Measurements from ENCODE around the gene MAPK1IP1L. TPM values are rescaled to one million over a fixed set of nuclear protein-coding genes. Genes with fewer than 3 reads are reported as not detected.
"Not testable (repeated sequence)": the region's sequence is repeated elsewhere in the genome, so short reads cannot be mapped to it uniquely, and the experiment has no call there.

MAPK1IP1L gene
- polyA plus RNA-seq, 1 of the 3 experiments (the other 2 are of a cell fraction) = 129 TPM

- DNase-seq = no peak
- H3K4me3 ChIP-seq (ENCODE audit: low read depth in 2 of 2, low read length in 1 of 2) = no peak overlapping the region
- no peaks in the 10 kb centered on the region for H3K9me3 ChIP-seq
- H3K79me2 ChIP-seq (ENCODE audit: insufficient read depth) = no peaks in the 10 kb centered on the region; the same call in 1 of the 2 replicates
- no peaks in the 10 kb centered on the region for H3K9me2 ChIP-seq
- ChIA-PET POLR2A (no interaction called here), CTCF (interaction anchor here (0.8 to 1.7 kb wide), 3 partner anchors 12 to 86 kb away, joined by 3 to 5 read pairs (median 3); no protein-coding TSS in a partner anchor)
- H4K20me1 ChIP-seq (ENCODE audit: insufficient read depth) = no peaks in the 10 kb centered on the region
- no peaks in the 10 kb centered on the region for H3K36me3 ChIP-seq (replicated peaks in 1 of 2; ENCODE audit: control insufficient read depth in 1 of 2, insufficient read depth in 2 of 2, low read length in 1 of 2)
- H3K9ac ChIP-seq = no peak overlapping the region
- H3K27me3 ChIP-seq (ENCODE audit: insufficient read depth) = no peaks in the 10 kb centered on the region
- no peak for TF ChIP-seq SMC3 (IDR thresholded peaks at IDR 0.05; ENCODE audit: low read depth, low read length)
- TF ChIP-seq FOSL2 (IDR thresholded peaks at IDR 0.05; ENCODE audit: borderline replicate concordance, low read depth) = no peak
- TF ChIP-seq RCOR1 (IDR thresholded peaks at IDR 0.05; ENCODE audit: low read length) = no peak
- no peak for TF ChIP-seq GABPA (IDR thresholded peaks at IDR 0.05; ENCODE audit: low read depth)
- 0 out of 2 replicates have a peak, but pooled peaks have one; percentile 35 for TF ChIP-seq MAX (IDR thresholded peaks at IDR 0.05; ENCODE audit: low read depth)
- no peak for TF ChIP-seq FOXM1 (IDR thresholded peaks at IDR 0.05; ENCODE audit: low read depth)
- H3K27ac ChIP-seq (ENCODE audit: low read depth in 2 of 2, low read length in 1 of 2) = no peak overlapping the region
- peaks cover 21% of the 10 kb centered on the region for H3F3A ChIP-seq (replicated peaks; ENCODE audit: insufficient read depth)
- 79% methylated on average over 3 of the region's 3 CpGs for WGBS (ENCODE audit: low lambda C conversion rate)
- no peak overlapping the region for H3K4me2 ChIP-seq
- no peak overlapping the region for H2AFZ ChIP-seq (ENCODE audit: low read depth)
- H3K4me1 ChIP-seq (ENCODE audit: control insufficient read depth in 1 of 2, insufficient read depth in 2 of 2, low read depth in 1 of 2, low read length in 1 of 2) = peaks cover 8 to 22% of the 10 kb centered on the region in 2 experiments; a peak in 3 of 4 replicates
Observed at GRCh38 chr14:55075628-55076175, 24.3 kb downstream of the MAPK1IP1L start.

- POLR2A ChIA-PET = interaction anchor here (0.6 to 1.6 kb wide), 2 partner anchors 15 to 386 kb away, joined by 3 to 4 read pairs; no protein-coding TSS in a partner anchor
- CTCF ChIA-PET = interaction anchor here (1.0 to 1.7 kb wide), 5 partner anchors 10 to 84 kb away, joined by 3 to 7 read pairs (median 5); partner anchors contain the start of gene MAPK1IP1L
- TF ChIP-seq NRF1 (IDR thresholded peaks at IDR 0.05; ENCODE audit: low read depth, low read length) (no peak), MXI1 (IDR thresholded peaks at IDR 0.05; ENCODE audit: low read depth, low read length) (no peak), GATA2 (CRISPR knock-in tag; IDR thresholded peaks at IDR 0.05) (no peak), CHD2 (IDR thresholded peaks at IDR 0.05; ENCODE audit: low read length, partially characterized antibody) (no peak), USF1 (IDR thresholded peaks at IDR 0.05; ENCODE audit: borderline replicate concordance, low read depth) (no peak), TEAD4 (IDR thresholded peaks at IDR 0.05; ENCODE audit: borderline replicate concordance, insufficient read depth) (no peak), TAF1 (IDR thresholded peaks at IDR 0.05; ENCODE audit: borderline replicate concordance, low read depth, low read length) (no peak), EZH2phosphoT487 (IDR thresholded peaks at IDR 0.05; ENCODE audit: borderline replicate concordance, low read depth) (no peak)
- H3K9me2 ChIP-seq = no peaks in the 10 kb centered on the region
- H3K4me3 ChIP-seq (ENCODE audit: low read depth in 2 of 2, low read length in 1 of 2) = no peak overlapping the region
- no peak overlapping the region for H3K4me2 ChIP-seq
- no peaks in the 10 kb centered on the region for H4K20me1 ChIP-seq (ENCODE audit: insufficient read depth)
- no peaks in the 10 kb centered on the region for H3K36me3 ChIP-seq (replicated peaks in 1 of 2; ENCODE audit: control insufficient read depth in 1 of 2, insufficient read depth in 2 of 2, low read length in 1 of 2)
- H3K27ac ChIP-seq (ENCODE audit: low read depth in 2 of 2, low read length in 1 of 2) = no peak overlapping the region
- H2AFZ ChIP-seq (ENCODE audit: low read depth) = no peak overlapping the region
- no peaks in the 10 kb centered on the region for H3K27me3 ChIP-seq (ENCODE audit: insufficient read depth)
- 88% methylated on average over 17 of the region's 17 CpGs for WGBS (ENCODE audit: low lambda C conversion rate)
- H3K9me3 ChIP-seq = no peaks in the 10 kb centered on the region
- peaks cover 9% of the 10 kb centered on the region for H3F3A ChIP-seq (replicated peaks; ENCODE audit: insufficient read depth)
- no peaks in the 10 kb centered on the region; the same call in 1 of the 2 replicates for H3K79me2 ChIP-seq (ENCODE audit: insufficient read depth)
- DNase-seq = no peak
- H3K4me1 ChIP-seq (ENCODE audit: control insufficient read depth in 1 of 2, insufficient read depth in 2 of 2, low read depth in 1 of 2, low read length in 1 of 2) = peaks cover 4 to 12% of the 10 kb centered on the region in 2 experiments; a peak in 2 of 4 replicates
- H3K9ac ChIP-seq = no peak overlapping the region
Observed at GRCh38 chr14:55077170-55078151, 26.0 kb downstream of the MAPK1IP1L start.

GRCh38 chr14:55079961-55080360 lies 28.5 kb downstream of the MAPK1IP1L start:
- H3K4me1 ChIP-seq (ENCODE audit: control insufficient read depth in 1 of 2, insufficient read depth in 2 of 2, low read depth in 1 of 2, low read length in 1 of 2); H3K4me3 ChIP-seq (ENCODE audit: low read depth in 2 of 2, low read length in 1 of 2); H3K27ac ChIP-seq (ENCODE audit: low read depth in 2 of 2, low read length in 1 of 2); H3K36me3 ChIP-seq (replicated peaks in 1 of 2; ENCODE audit: control insufficient read depth in 1 of 2, insufficient read depth in 2 of 2, low read length in 1 of 2); H2AFZ ChIP-seq (ENCODE audit: low read depth); H3K9me3 ChIP-seq; H3K79me2 ChIP-seq (ENCODE audit: insufficient read depth); H4K20me1 ChIP-seq (ENCODE audit: insufficient read depth); POLR2A ChIA-PET; H3K9me2 ChIP-seq; H3F3A ChIP-seq (replicated peaks; ENCODE audit: insufficient read depth); H3K4me2 ChIP-seq; H3K27me3 ChIP-seq (ENCODE audit: insufficient read depth); H3K9ac ChIP-seq; DNase-seq: not testable (repeated sequence)
- CTCF ChIA-PET = interaction anchor here (1.2 to 1.4 kb wide), 2 partner anchors 11 to 81 kb away, joined by 3 read pairs; no protein-coding TSS in a partner anchor
- WGBS (ENCODE audit: low lambda C conversion rate) = 90% methylated on average over 6 of the region's 6 CpGs
